HEK293 (cell line): Measurements from ENCODE around the gene ARHGEF7.
A peak's percentile ranks its signal among the peaks of the same experiment; 100 is the strongest.

Experiments used
- CTCF ChIA-PET: fragments of 350-600 bp; formaldehyde crosslinking; extraction: SDS; loops from one replicate; lab custom pipeline; 2021; ENCODE audit warnings: antibody characterized with exemption; lab: Yijun Ruan, JAX
- POLR2A ChIA-PET: fragments of 300-600 bp; formaldehyde crosslinking; extraction: SDS; loops from one replicate; lab custom pipeline; 2020; ENCODE audit warnings: antibody characterized with exemption, inconsistent platforms; lab: Yijun Ruan, JAX
- H3K27ac ChIP-seq: fragments of 200-500 bp; sonication (Bioruptor generic); 2 replicates; pipeline ENCODE4 v1.5.1; 2014; ENCODE audit warnings: low read depth, low read length, control low read depth, inconsistent platforms; ENCODE audit errors: extremely low read depth
- H3K36me3 ChIP-seq, 2 experiments: fragments of 200-500 bp in 1 of 2; sonication (Bioruptor generic) in 1 of 2; 1 replicate in 1 of 2; 2 replicates in 1 of 2; pipeline ENCODE4 v1.5.1; 2014 to 2017; ENCODE audit warnings: inconsistent platforms in 2 of 2, low read length in 2 of 2; ENCODE audit not compliant: control insufficient read depth in 2 of 2, insufficient read depth in 1 of 2
- H3K4me1 ChIP-seq: fragments of 200-500 bp; sonication (Bioruptor generic); 2 replicates; pipeline ENCODE4 v1.5.1; 2014; ENCODE audit warnings: mild to moderate bottlenecking, low read length, inconsistent platforms; ENCODE audit not compliant: control insufficient read depth, insufficient read depth
- H3K4me3 ChIP-seq: 2 replicates; pipeline ENCODE4 v1.5.1; 2011; ENCODE audit warnings: low read depth, mild to moderate bottlenecking, control low read depth, low read length, moderate library complexity
- H3K9me3 ChIP-seq: fragments of 200-500 bp; sonication (Bioruptor generic); 2 replicates; pipeline ENCODE4 v1.5.1; 2014; ENCODE audit warnings: low read depth, low read length, inconsistent platforms; ENCODE audit not compliant: control insufficient read depth, insufficient read depth
- HOXD13 ChIP-seq: sonication (generic); formaldehyde crosslinking; IDR thresholded peaks from 2 replicates; pipeline ENCODE4 v1.8.0; 2022; ENCODE audit warnings: missing genetic modification reagents, borderline replicate concordance
- KLF7 ChIP-seq: fragments of 450-650 bp; formaldehyde crosslinking; IDR thresholded peaks from 2 replicates; pipeline ENCODE4 v1.5.1; 2016; ENCODE audit warnings: missing biosample characterization, missing genetic modification characterization, borderline replicate concordance
- PRDM2 ChIP-seq: fragments of 450-650 bp; formaldehyde crosslinking; IDR thresholded peaks from 2 replicates; pipeline ENCODE4 v1.5.1; 2016; ENCODE audit warnings: missing biosample characterization, missing genetic modification characterization, borderline replicate concordance
- SP7 ChIP-seq: fragments of 450-650 bp; formaldehyde crosslinking; IDR thresholded peaks from 2 replicates; pipeline ENCODE4 v1.5.1; 2016; ENCODE audit warnings: missing biosample characterization, missing genetic modification characterization
- ZBTB1 ChIP-seq: fragments of 450-650 bp; formaldehyde crosslinking; IDR thresholded peaks from 2 replicates; pipeline ENCODE4 v1.5.1; 2016; ENCODE audit warnings: missing biosample characterization, missing genetic modification characterization
- ZBTB26 ChIP-seq: fragments of 450-650 bp; formaldehyde crosslinking; optimal IDR thresholded peaks from 2 replicates; pipeline ENCODE3; 2016; ENCODE audit warnings: missing biosample characterization, mild to moderate bottlenecking, missing genetic modification characterization
- ZBTB7A ChIP-seq: fragments of 450-650 bp; formaldehyde crosslinking; IDR thresholded peaks from 2 replicates; pipeline ENCODE4 v1.5.1; 2016; ENCODE audit warnings: low read depth, missing biosample characterization, missing genetic modification characterization
- ZNF138 ChIP-seq: fragments of 450-650 bp; formaldehyde crosslinking; IDR thresholded peaks from 2 replicates; pipeline ENCODE4 v1.5.1; 2016; ENCODE audit warnings: missing biosample characterization, missing genetic modification characterization, borderline replicate concordance
- ZNF211 ChIP-seq: fragments of 450-650 bp; formaldehyde crosslinking; IDR thresholded peaks from 2 replicates; pipeline ENCODE4 v1.5.1; 2016; ENCODE audit warnings: low read depth, missing biosample characterization, missing genetic modification characterization
- ZNF335 ChIP-seq: fragments of 450-650 bp; formaldehyde crosslinking; conservative IDR thresholded peaks from 2 replicates; pipeline ENCODE4 v1.5.1; 2016; ENCODE audit warnings: missing biosample characterization, missing genetic modification characterization
- ZNF488 ChIP-seq: fragments of 450-650 bp; formaldehyde crosslinking; IDR thresholded peaks from 2 replicates; pipeline ENCODE4 v1.5.1; 2016; ENCODE audit warnings: missing biosample characterization, missing genetic modification characterization
- ZNF76 ChIP-seq: fragments of 450-650 bp; formaldehyde crosslinking; IDR thresholded peaks from 2 replicates; pipeline ENCODE4; 2016; ENCODE audit warnings: low read depth, missing biosample characterization, missing genetic modification characterization, borderline replicate concordance
- ZSCAN30 ChIP-seq: fragments of 450-650 bp; IDR thresholded peaks from 2 replicates; pipeline ENCODE4 v1.5.1; 2018; ENCODE audit warnings: missing biosample characterization, mild to moderate bottlenecking, missing genetic modification characterization, moderate library complexity
- TF ChIP-seq, protein P1 (sequence below): fragments of 450-650 bp; formaldehyde crosslinking; conservative IDR thresholded peaks from 2 replicates; pipeline ENCODE4 v1.5.1; 2016; ENCODE audit warnings: low read depth, missing biosample characterization, missing genetic modification characterization
- TF ChIP-seq, protein P2 (sequence below): sonication (generic); formaldehyde crosslinking; IDR thresholded peaks from 2 replicates; pipeline ENCODE4 v1.8.1; 2022; ENCODE audit warnings: mild to moderate bottlenecking, moderate library complexity, missing genetic modification reagents

Gene ARHGEF7

GRCh38 chr13:111115061-111115964, at the start of gene ARHGEF7:
Gene ARHGEF7, plus strand, starts transcription at chr13:111115310. Its CDS starts 217 bp downstream, at chr13:111115527.
- ChIA-PET POLR2A (no interaction called here), CTCF (interaction anchor here (0.7 to 1.3 kb wide), 3 partner anchors 13 to 48 kb away, joined by 3 to 5 read pairs (median 3); no protein-coding TSS in a partner anchor)
- Histone ChIP-seq H3K4me1 (no peaks in the 10 kb centered on the region), H3K36me3 (no peaks in the 10 kb centered on the region), H3K4me3 (peak within 1 kb of the TSS; percentile 68), H3K9me3 (no peaks in the 10 kb centered on the region), H3K27ac (peak within 1 kb of the TSS; percentile 41; the same call in 1 of the 2 replicates)
- peak; percentile 51 for TF ChIP-seq ZBTB26 (tag by site-specific recombination)
- no peak for TF ChIP-seq ZNF488 (tag by site-specific recombination)
- TF ChIP-seq ZSCAN30 (tag by site-specific recombination): 0 out of 2 replicates have a peak, but pooled peaks have one; percentile 27

- no peaks in the 10 kb centered on the region for H3K9me3 ChIP-seq
- no peak overlapping the region for H3K4me3 ChIP-seq
- ChIA-PET POLR2A (no interaction called here), CTCF (no interaction called here)
- no peak overlapping the region for H3K27ac ChIP-seq
- no peaks in the 10 kb centered on the region for H3K4me1 ChIP-seq
- no peaks in the 10 kb centered on the region for H3K36me3 ChIP-seq
- TF ChIP-seq ZNF138 (tag by site-specific recombination) (no peak), KLF7 (tag by site-specific recombination) (no peak), HOXD13 (CRISPR knock-in tag) (no peak), ZNF76 (tag by site-specific recombination) (no peak), ZBTB1 (tag by site-specific recombination) (no peak), ZNF335 (tag by site-specific recombination) (no peak), ZNF211 (tag by site-specific recombination) (no peak), ZBTB7A (tag by site-specific recombination) (no peak), SP7 (tag by site-specific recombination) (no peak), ZBTB26 (tag by site-specific recombination) (no peak), PRDM2 (tag by site-specific recombination) (no peak)
- TF ChIP-seq, protein P1, sequence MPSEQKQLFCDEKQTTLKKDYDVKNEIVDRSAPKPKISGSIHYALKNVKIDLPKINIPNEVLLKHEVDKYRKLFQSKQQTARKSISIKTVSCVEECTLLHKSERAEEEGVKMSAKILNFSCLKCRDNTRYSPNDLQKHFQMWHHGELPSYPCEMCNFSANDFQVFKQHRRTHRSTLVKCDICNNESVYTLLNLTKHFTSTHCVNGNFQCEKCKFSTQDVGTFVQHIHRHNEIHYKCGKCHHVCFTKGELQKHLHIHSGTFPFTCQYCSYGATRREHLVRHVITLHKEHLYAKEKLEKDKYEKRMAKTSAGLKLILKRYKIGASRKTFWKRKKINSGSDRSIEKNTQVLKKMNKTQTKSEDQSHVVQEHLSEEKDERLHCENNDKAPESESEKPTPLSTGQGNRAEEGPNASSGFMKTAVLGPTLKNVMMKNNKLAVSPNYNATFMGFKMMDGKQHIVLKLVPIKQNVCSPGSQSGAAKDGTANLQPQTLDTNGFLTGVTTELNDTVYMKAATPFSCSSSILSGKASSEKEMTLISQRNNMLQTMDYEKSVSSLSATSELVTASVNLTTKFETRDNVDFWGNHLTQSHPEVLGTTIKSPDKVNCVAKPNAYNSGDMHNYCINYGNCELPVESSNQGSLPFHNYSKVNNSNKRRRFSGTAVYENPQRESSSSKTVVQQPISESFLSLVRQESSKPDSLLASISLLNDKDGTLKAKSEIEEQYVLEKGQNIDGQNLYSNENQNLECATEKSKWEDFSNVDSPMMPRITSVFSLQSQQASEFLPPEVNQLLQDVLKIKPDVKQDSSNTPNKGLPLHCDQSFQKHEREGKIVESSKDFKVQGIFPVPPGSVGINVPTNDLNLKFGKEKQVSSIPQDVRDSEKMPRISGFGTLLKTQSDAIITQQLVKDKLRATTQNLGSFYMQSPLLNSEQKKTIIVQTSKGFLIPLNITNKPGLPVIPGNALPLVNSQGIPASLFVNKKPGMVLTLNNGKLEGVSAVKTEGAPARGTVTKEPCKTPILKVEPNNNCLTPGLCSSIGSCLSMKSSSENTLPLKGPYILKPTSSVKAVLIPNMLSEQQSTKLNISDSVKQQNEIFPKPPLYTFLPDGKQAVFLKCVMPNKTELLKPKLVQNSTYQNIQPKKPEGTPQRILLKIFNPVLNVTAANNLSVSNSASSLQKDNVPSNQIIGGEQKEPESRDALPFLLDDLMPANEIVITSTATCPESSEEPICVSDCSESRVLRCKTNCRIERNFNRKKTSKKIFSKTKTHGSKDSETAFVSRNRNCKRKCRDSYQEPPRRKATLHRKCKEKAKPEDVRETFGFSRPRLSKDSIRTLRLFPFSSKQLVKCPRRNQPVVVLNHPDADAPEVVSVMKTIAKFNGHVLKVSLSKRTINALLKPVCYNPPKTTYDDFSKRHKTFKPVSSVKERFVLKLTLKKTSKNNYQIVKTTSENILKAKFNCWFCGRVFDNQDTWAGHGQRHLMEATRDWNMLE (tag by site-specific recombination): no peak
- TF ChIP-seq, protein P2, sequence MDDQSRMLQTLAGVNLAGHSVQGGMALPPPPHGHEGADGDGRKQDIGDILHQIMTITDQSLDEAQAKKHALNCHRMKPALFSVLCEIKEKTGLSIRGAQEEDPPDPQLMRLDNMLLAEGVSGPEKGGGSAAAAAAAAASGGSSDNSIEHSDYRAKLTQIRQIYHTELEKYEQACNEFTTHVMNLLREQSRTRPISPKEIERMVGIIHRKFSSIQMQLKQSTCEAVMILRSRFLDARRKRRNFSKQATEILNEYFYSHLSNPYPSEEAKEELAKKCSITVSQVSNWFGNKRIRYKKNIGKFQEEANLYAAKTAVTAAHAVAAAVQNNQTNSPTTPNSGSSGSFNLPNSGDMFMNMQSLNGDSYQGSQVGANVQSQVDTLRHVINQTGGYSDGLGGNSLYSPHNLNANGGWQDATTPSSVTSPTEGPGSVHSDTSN (CRISPR knock-in tag): no peak
Observed at GRCh38 chr13:111065698-111066097, 49.4 kb upstream of the ARHGEF7 start.
